Measurements from ENCODE around the gene FARP2.

The FARP2 gene

DNA sequence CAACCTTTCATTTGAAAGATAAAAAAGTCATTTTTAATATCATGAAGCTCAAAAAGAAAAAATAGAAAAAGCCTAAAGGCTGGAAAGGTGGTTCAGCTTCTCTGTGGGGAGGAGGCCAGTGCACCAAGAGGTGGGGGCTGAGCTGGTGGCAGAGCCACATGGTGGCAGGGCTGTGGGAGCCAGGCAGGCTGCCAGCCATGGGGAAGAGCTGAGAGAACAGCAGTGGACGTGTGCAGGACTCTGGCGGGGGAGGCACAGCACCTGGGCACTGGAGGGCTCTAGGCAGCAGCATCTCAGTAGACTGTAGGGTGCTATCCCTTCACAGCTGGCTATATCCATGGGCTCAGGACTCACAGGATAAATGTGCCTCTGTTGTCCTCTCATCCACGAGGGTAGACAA lies 104.5 kb downstream of the FARP2 start:
- Histone ChIP-seq H3K4me1 (no peaks in the 10 kb centered on the region), H3K36me3 (no peaks in the 10 kb centered on the region)
- TF ChIP-seq, protein P1, sequence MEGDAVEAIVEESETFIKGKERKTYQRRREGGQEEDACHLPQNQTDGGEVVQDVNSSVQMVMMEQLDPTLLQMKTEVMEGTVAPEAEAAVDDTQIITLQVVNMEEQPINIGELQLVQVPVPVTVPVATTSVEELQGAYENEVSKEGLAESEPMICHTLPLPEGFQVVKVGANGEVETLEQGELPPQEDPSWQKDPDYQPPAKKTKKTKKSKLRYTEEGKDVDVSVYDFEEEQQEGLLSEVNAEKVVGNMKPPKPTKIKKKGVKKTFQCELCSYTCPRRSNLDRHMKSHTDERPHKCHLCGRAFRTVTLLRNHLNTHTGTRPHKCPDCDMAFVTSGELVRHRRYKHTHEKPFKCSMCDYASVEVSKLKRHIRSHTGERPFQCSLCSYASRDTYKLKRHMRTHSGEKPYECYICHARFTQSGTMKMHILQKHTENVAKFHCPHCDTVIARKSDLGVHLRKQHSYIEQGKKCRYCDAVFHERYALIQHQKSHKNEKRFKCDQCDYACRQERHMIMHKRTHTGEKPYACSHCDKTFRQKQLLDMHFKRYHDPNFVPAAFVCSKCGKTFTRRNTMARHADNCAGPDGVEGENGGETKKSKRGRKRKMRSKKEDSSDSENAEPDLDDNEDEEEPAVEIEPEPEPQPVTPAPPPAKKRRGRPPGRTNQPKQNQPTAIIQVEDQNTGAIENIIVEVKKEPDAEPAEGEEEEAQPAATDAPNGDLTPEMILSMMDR (IDR thresholded peaks at IDR 0.05; ENCODE audit: low read depth, low read length), result no peak

DNA sequence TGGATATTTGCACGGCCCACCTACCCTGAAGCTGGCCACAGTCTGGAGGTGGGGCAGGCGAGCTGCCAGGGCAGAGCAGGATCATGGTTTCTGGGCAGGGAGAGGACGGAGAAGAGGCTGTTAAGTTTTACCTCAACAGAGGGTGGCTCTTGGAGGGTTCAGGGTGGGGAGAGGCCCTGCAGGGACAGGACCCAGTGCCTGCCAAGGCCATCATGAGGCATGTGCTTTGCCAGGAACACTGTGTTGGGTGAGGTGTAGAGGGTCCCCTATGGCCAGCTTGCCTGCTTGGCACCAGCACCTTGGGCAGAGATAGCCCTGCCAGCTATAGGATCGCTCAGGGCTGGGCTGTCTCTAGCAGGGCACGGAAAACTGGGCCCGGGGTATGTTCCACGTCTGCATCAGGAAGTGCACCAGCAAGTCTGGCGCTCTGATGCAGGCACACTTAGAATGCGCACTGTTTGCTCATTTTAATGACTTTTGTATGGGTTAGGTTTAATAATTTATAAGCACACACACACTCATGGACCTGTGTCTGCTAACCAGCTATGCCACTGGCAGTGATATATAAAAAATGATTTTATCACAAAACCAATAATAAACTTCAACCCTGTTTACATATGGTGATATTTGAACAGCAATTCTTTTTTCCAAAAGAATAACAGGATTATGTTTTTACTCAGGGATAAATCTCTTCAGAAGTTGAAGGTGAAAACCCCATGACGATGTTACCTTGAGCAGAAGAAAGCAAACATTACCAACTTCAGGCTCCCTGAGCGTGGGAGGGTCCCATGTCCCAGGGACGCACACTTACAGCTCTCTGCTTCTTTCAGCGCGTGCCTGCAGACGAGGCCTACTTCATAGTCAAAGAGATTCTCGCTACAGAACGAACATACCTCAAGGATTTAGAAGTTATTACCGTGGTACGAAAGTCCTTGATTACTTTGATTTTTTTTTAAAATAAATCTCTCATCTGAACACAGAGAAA lies 105.9 kb downstream of the FARP2 start:
- Histone ChIP-seq H3K27me3 (no peaks in the 10 kb centered on the region), H3K36me3 (no peaks in the 10 kb centered on the region), H3K4me3 (ENCODE audit: low read depth, low read length) (no peak overlapping the region), H3K9me3 (no peaks in the 10 kb centered on the region), H3K4me1 (no peaks in the 10 kb centered on the region)
- no peak for DNase-seq
- TF ChIP-seq, protein P1 (IDR thresholded peaks at IDR 0.05; ENCODE audit: low read depth, low read length), result no peak

More for the DNA sequence above, 104.5 kb downstream of the FARP2 start:
- DNase-seq, result no peak
- Histone ChIP-seq H3K4me3 (ENCODE audit: low read depth, low read length) (no peak overlapping the region), H3K9me3 (no peaks in the 10 kb centered on the region), H3K27me3 (no peaks in the 10 kb centered on the region)

DNA sequence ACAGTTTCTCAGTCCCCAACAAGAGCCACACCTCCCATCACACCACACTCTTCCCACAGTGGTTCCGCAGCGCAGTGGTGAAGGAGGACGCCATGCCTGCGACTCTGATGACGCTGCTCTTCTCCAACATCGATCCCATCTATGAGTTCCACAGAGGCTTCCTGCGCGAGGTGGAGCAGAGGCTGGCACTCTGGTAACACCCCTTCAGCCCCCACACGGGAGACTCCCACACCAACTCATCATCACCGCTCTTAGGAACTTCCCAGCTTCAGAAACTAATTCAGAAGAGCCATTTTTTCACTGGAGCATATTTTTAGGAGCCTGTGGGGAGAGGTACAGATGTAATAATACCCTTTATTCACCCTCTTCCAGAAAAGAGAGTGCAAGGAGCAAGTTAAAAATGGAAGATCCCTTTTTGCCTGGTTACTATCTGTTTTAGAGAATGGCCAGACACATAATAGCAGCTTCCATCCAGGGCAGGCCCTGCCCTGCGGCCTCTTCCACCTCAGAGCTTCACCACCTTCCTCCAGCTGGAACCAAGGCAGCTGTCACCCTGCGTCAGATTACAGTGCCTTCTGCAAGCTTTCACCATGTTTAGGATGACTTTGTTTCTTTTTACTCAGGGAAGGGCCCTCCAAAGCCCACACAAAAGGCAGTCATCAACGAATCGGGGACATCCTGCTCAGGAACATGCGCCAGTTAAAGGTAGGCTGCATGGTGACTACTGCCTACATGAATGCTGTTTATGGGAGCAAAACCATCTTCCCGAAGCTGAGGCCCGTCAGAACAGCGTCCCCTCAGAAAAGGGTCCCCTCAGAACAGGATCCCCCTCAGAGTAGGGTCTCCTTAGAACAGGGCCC lies 107.4 kb downstream of the FARP2 start:
- Histone ChIP-seq H3K36me3 (no peaks in the 10 kb centered on the region), H3K4me1 (no peaks in the 10 kb centered on the region), H3K27me3 (no peaks in the 10 kb centered on the region), H3K9me3 (no peaks in the 10 kb centered on the region), H3K4me3 (ENCODE audit: low read depth, low read length) (no peak overlapping the region)
- TF ChIP-seq, protein P1 (IDR thresholded peaks at IDR 0.05; ENCODE audit: low read depth, low read length), result no peak
- DNase-seq, result no peak

DNA sequence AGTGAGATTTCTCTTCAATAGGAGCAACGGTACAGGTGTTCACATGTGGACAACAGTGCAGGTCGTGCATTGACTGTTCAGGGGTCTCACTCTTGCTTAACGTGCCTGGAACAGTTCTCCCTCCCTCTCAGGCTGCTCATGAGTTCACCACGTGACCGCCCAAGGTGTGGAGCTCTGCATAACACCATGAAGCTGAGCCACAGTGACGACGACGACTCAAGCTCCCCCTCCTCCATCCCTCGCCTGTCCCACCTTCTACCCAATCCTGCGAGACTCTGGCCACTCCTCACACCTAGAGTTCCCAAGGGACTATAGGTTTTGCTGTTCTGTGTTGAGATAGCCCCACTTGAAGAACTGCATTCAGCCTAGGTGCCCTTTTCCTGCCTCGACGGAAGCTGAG lies 109.5 kb downstream of the FARP2 start:
- TF ChIP-seq, protein P1 (IDR thresholded peaks at IDR 0.05; ENCODE audit: low read depth, low read length), result no peak
- no peaks in the 10 kb centered on the region for H3K4me1 ChIP-seq
- no peak overlapping the region for H3K4me3 ChIP-seq (ENCODE audit: low read depth, low read length)
- H3K9me3 ChIP-seq, result no peaks in the 10 kb centered on the region
- DNase-seq, result no peak
- no peaks in the 10 kb centered on the region for H3K27me3 ChIP-seq
- no peaks in the 10 kb centered on the region for H3K36me3 ChIP-seq

DNA sequence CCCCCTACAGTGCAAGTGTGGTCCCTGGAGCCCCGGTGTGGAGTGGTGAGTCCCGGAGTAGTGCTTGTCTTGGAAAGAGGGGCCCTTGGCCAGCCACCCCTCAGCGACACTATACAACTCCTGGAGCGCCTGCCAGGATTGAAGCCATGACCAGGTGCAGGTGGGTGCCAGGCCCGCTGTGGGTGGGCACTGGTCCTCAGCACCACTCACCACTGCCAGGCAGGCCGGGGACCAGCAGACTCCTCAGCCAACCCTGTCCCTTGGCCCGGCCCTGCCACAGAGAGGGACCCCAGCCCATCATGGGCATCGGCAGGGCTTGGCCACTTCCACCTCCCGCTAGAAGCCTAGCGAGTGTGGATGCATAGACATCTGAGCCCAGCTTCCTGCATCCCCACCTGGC lies 110.1 kb downstream of the FARP2 start:
- Histone ChIP-seq H3K36me3 (no peaks in the 10 kb centered on the region), H3K27me3 (no peaks in the 10 kb centered on the region), H3K4me1 (no peaks in the 10 kb centered on the region), H3K9me3 (no peaks in the 10 kb centered on the region), H3K4me3 (ENCODE audit: low read depth, low read length) (no peak overlapping the region)
- TF ChIP-seq, protein P1 (IDR thresholded peaks at IDR 0.05; ENCODE audit: low read depth, low read length), result no peak
- DNase-seq, result no peak
